ENCODE results near the gene POLR2I.

DNA sequence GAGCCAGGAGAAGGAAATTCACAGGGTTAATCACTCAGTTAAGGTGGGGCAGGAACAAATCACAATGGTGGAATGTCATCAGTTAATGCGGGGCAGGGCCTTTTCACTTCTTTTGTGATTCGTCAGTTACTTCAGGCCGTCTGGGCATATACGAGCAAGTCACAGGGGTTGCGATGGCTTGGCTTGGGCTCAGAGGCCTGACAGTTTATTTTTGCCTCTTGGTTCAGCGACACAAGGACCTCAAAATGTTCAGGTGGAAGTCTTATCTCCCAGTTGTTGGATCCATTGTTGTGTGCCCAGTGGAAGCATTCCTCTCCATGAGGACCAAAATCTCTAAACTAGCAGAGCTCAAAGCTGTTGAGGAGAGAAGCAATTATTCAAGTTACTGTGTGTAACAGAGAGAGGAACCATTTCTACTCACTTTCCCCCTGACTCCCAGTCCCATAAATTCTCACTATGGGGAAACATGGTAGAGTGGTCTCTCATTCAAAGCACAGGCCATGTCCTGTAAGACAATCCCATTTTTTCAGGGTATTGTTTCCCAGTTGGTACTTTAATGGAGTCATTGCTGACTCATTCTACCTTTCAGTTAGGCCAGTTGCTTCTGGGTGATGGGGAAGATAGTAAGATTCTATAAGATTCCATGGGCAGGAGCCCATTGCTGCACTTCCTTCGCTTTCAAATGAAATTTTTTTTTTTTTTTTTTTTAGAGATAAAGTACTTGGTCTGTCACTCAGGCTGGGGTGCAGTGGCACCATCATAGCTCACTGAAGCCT, 46.3 kb upstream of the POLR2I start:
- TF ChIP-seq NR3C1 (CRISPR knock-in tag; conservative IDR thresholded peaks at IDR 0.05; ENCODE audit: low read depth) = no peak
- TF ChIP-seq, protein P1, sequence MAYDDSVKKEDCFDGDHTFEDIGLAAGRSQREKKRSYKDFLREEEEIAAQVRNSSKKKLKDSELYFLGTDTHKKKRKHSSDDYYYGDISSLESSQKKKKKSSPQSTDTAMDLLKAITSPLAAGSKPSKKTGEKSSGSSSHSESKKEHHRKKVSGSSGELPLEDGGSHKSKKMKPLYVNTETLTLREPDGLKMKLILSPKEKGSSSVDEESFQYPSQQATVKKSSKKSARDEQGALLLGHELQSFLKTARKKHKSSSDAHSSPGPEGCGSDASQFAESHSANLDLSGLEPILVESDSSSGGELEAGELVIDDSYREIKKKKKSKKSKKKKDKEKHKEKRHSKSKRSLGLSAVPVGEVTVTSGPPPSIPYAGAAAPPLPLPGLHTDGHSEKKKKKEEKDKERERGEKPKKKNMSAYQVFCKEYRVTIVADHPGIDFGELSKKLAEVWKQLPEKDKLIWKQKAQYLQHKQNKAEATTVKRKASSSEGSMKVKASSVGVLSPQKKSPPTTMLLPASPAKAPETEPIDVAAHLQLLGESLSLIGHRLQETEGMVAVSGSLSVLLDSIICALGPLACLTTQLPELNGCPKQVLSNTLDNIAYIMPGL (CRISPR knock-in tag; IDR thresholded peaks at IDR 0.05) = no peak
- TF ChIP-seq NFYB (CRISPR knock-in tag; conservative IDR thresholded peaks at IDR 0.05; ENCODE audit: low read depth) = no peak
- TF ChIP-seq, protein P2, sequence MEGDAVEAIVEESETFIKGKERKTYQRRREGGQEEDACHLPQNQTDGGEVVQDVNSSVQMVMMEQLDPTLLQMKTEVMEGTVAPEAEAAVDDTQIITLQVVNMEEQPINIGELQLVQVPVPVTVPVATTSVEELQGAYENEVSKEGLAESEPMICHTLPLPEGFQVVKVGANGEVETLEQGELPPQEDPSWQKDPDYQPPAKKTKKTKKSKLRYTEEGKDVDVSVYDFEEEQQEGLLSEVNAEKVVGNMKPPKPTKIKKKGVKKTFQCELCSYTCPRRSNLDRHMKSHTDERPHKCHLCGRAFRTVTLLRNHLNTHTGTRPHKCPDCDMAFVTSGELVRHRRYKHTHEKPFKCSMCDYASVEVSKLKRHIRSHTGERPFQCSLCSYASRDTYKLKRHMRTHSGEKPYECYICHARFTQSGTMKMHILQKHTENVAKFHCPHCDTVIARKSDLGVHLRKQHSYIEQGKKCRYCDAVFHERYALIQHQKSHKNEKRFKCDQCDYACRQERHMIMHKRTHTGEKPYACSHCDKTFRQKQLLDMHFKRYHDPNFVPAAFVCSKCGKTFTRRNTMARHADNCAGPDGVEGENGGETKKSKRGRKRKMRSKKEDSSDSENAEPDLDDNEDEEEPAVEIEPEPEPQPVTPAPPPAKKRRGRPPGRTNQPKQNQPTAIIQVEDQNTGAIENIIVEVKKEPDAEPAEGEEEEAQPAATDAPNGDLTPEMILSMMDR (IDR thresholded peaks at IDR 0.05) = no peak
- no peak for TF ChIP-seq ZBTB21 (CRISPR knock-in tag; IDR thresholded peaks at IDR 0.05; ENCODE audit: borderline replicate concordance)

All from WTC11 (cell line).